Hepatocyte (in vitro differentiated cells): ENCODE data around the gene CIAO3. TPM values are rescaled to one million over a fixed set of nuclear protein-coding genes. Genes with fewer than 3 reads are reported as not detected.

ENCODE experiments used
- DNase-seq: peaks from one replicate; pipeline ENCODE4 v3.0.0-alpha.2; 2016; ENCODE audit warnings: low spot score
- H2AFZ ChIP-seq: fragments of 200-600 bp; sonication (generic); 2 replicates; pipeline ENCODE4 v1.6.0; 2016; ENCODE audit warnings: antibody characterized with exemption, mild to moderate bottlenecking
- H3K27ac ChIP-seq: fragments of 200-600 bp; sonication (generic); 2 replicates; pipeline ENCODE4 v1.5.1; 2016; ENCODE audit warnings: mild to moderate bottlenecking
- H3K27me3 ChIP-seq: fragments of 200-600 bp; sonication (generic); 2 replicates; pipeline ENCODE4 v1.6.1; 2016
- H3K36me3 ChIP-seq: fragments of 200-600 bp; sonication (generic); replicated peaks from 2 replicates; pipeline ENCODE4 v1.5.1; 2016; ENCODE audit warnings: low read depth; ENCODE audit not compliant: insufficient read depth
- H3K4me1 ChIP-seq: fragments of 200-600 bp; sonication (generic); 2 replicates; pipeline ENCODE4 v1.5.1; 2016; ENCODE audit warnings: mild to moderate bottlenecking, moderate library complexity; ENCODE audit not compliant: insufficient read depth
- H3K4me2 ChIP-seq: fragments of 200-600 bp; sonication (generic); 2 replicates; pipeline ENCODE4 v1.6.0; 2016
- H3K4me3 ChIP-seq: fragments of 200-600 bp; sonication (generic); 2 replicates; pipeline ENCODE4 v1.5.1; 2016; ENCODE audit warnings: mild to moderate bottlenecking
- H3K79me2 ChIP-seq: fragments of 200-600 bp; sonication (generic); 2 replicates; pipeline ENCODE4 v1.6.0; 2017; ENCODE audit warnings: mild to moderate bottlenecking
- H3K9me2 ChIP-seq: fragments of 200-600 bp; sonication (generic); replicated peaks from 2 replicates; pipeline ENCODE4 v1.6.0; 2017; ENCODE audit warnings: mild to moderate bottlenecking; ENCODE audit not compliant: insufficient read depth
- H3K9me3 ChIP-seq: fragments of 200-600 bp; sonication (generic); 2 replicates; pipeline ENCODE4 v1.5.1; 2016; ENCODE audit warnings: low read depth, mild to moderate bottlenecking
- H4K20me1 ChIP-seq: fragments of 200-600 bp; sonication (generic); 2 replicates; pipeline ENCODE4 v1.6.0; 2016; ENCODE audit warnings: mild to moderate bottlenecking; ENCODE audit not compliant: insufficient read depth, poor library complexity, severe bottlenecking
- CTCF ChIP-seq: fragments of 200-600 bp; sonication (generic); IDR thresholded peaks from 2 replicates; pipeline ENCODE4 v1.5.1; 2016; ENCODE audit warnings: antibody characterized with exemption, mild to moderate bottlenecking; ENCODE audit not compliant: poor library complexity
- EZH2 ChIP-seq: fragments of 200-600 bp; sonication (generic); IDR thresholded peaks from 2 replicates; pipeline ENCODE4 v1.6.1; 2016; ENCODE audit warnings: antibody characterized with exemption, mild to moderate bottlenecking, borderline replicate concordance
- EZH2phosphoT487 ChIP-seq: fragments of 200-600 bp; sonication (generic); IDR thresholded peaks from one replicate; pipeline ENCODE4 v1.6.1; 2018; ENCODE audit warnings: antibody characterized with exemption, mild to moderate bottlenecking, low read depth, moderate library complexity; ENCODE audit not compliant: unreplicated experiment, severe bottlenecking
- WGBS: methylation state at CpG from one replicate; pipeline ENCODE4 v1.1.6; 2016; ENCODE audit warnings: low lambda C conversion rate; ENCODE audit errors: missing lambda C conversion rate; 5-methylcytosine and 5-hydroxymethylcytosine counted together
- polyA plus RNA-seq: library from polyadenylated mRNA; unstranded; fragments of >200 nt; fragmentation: Nextera tagmentation; extraction: Ambion mirVana; gene quantifications from 2 replicates; pipeline ENCODE4 v1.2.1, GENCODE V29; 2016
- total RNA-seq: library from RNA; depleted of rRNA; stranded (reverse); fragments of >200 nt; gene quantifications from 2 replicates; pipeline ENCODE4 v1.2.3, GENCODE V29; 2014

The CIAO3 gene
- total and polyA plus RNA-seq, 2 experiments from 2014 or later = 39.0 to 42.8 TPM

GRCh38 chr16:764848-765487, 24.2 kb upstream of the CIAO3 start:
- Histone ChIP-seq H3K4me2 (no peak overlapping the region), H3K36me3 (no peaks in the 10 kb centered on the region), H3K9me2 (no peaks in the 10 kb centered on the region), H3K9me3 (no peaks in the 10 kb centered on the region), H3K79me2 (no peaks in the 10 kb centered on the region), H3K27ac (no peak overlapping the region), H3K4me1 (peaks cover 7% of the 10 kb centered on the region), H3K27me3 (no peaks in the 10 kb centered on the region), H4K20me1 (no peaks in the 10 kb centered on the region), H2AFZ (no peak overlapping the region), H3K4me3 (no peak overlapping the region)
- TF ChIP-seq EZH2phosphoT487 = no peak
- no peak for TF ChIP-seq CTCF
- TF ChIP-seq EZH2 = no peak
- no peak for DNase-seq
- WGBS = 92% methylated on average over 32 of the region's 38 CpGs

- Histone ChIP-seq H3K4me1 (peaks cover 7% of the 10 kb centered on the region), H4K20me1 (no peaks in the 10 kb centered on the region), H3K4me3 (no peak overlapping the region), H3K27me3 (no peaks in the 10 kb centered on the region), H3K9me2 (no peaks in the 10 kb centered on the region), H3K27ac (no peak overlapping the region), H3K79me2 (no peaks in the 10 kb centered on the region), H3K9me3 (no peaks in the 10 kb centered on the region), H3K36me3 (no peaks in the 10 kb centered on the region), H2AFZ (no peak overlapping the region), H3K4me2 (no peak overlapping the region)
- 91% methylated on average over 17 of the region's 20 CpGs for WGBS
- DNase-seq = no peak
- no peak for TF ChIP-seq EZH2
- no peak for TF ChIP-seq EZH2phosphoT487
- no peak for TF ChIP-seq CTCF
Observed at GRCh38 chr16:764184-764750, 23.5 kb upstream of the CIAO3 start.

- Histone ChIP-seq H2AFZ (no peak overlapping the region), H3K27me3 (no peaks in the 10 kb centered on the region), H3K9me3 (no peaks in the 10 kb centered on the region), H3K79me2 (no peaks in the 10 kb centered on the region), H3K4me3 (no peak overlapping the region), H3K27ac (no peak overlapping the region), H3K4me2 (no peak overlapping the region), H3K36me3 (no peaks in the 10 kb centered on the region), H3K4me1 (peaks cover 7% of the 10 kb centered on the region), H3K9me2 (no peaks in the 10 kb centered on the region), H4K20me1 (no peaks in the 10 kb centered on the region)
- DNase-seq = no peak
- 90% methylated on average over 11 of the region's 21 CpGs for WGBS
- TF ChIP-seq EZH2 (no peak), EZH2phosphoT487 (no peak), CTCF (no peak)
Observed at GRCh38 chr16:763369-764183, 22.8 kb upstream of the CIAO3 start.
